GM12878 (cell line): ENCODE data around the gene CFAP90. TPM values are rescaled to one million over a fixed set of nuclear protein-coding genes. Genes with fewer than 3 reads are reported as not detected.

Experiments
- ATAC-seq: fragments of 200-7000 bp; cut with Tn5 transposase; 3 replicates; pipeline ENCODE4 v1.9.1; 2020; ENCODE audit warnings: mild to moderate bottlenecking, moderate library complexity
- BruUV-seq: library from RNA; stranded (reverse); fragments of 400-500 nt; replicated peaks from 2 replicates; lab custom pipeline; 2021; lab: Mats Ljungman, UMichigan
- CTCF ChIA-PET: fragments of 300-600 bp; sonication (Branson Sonifier 250); formaldehyde crosslinking; extraction: SDS; loops from one replicate; lab custom pipeline; 2021; ENCODE audit warnings: inconsistent platforms; lab: Yijun Ruan, JAX
- POLR2A ChIA-PET: fragments of 350-600 bp; formaldehyde crosslinking; extraction: SDS; loops from one replicate; lab custom pipeline; 2021; ENCODE audit warnings: inconsistent platforms; lab: Charles Lee
- RAD21 ChIA-PET: fragments of 300-600 bp; sonication (Branson Sonifier 250); formaldehyde crosslinking; loops from one replicate; lab custom pipeline; 2023; ENCODE audit warnings: antibody characterized with exemption; ENCODE audit not compliant: unreplicated experiment; lab: Charles Lee
- SMC1A ChIA-PET: fragments of 300-600 bp; sonication (Branson Sonifier 250); formaldehyde crosslinking; loops from one replicate; lab custom pipeline; 2023; ENCODE audit not compliant: unreplicated experiment, uncharacterized antibody; lab: Charles Lee
- DNase-seq: peaks from one replicate; pipeline ENCODE4 v3.0.0-alpha.2; 2011; ENCODE audit warnings: low read depth, low spot score
- FAIRE-seq: peaks from 3 replicates; lab custom pipeline; 2011; peaks lifted over from hg19 to GRCh38; lab: Jason Lieb, UNC
- H2AFZ ChIP-seq: 2 replicates; pipeline ENCODE4 v1.6.0; 2011; ENCODE audit warnings: low read depth, low read length, control low read depth; ENCODE audit not compliant: control insufficient read depth
- H3K27ac ChIP-seq: 2 replicates; pipeline ENCODE4 v1.5.1; 2011; ENCODE audit warnings: control low read depth; ENCODE audit not compliant: control insufficient read depth, insufficient read depth
- H3K27me3 ChIP-seq, 2 experiments: replicated peaks in 1 of 2; 2 replicates each; pipeline versions ENCODE4 v1.6.0 to v1.6.1; 2011; ENCODE audit warnings: low read length in 1 of 2; ENCODE audit not compliant: control insufficient read depth in 2 of 2, insufficient read depth in 2 of 2
- H3K36me3 ChIP-seq, 2 experiments: 2 replicates each; pipeline ENCODE4 v1.5.1; 2011; ENCODE audit warnings: low read length in 1 of 2; ENCODE audit not compliant: control insufficient read depth in 2 of 2, insufficient read depth in 2 of 2
- H3K4me1 ChIP-seq: 2 replicates; pipeline ENCODE4 v1.6.1; 2011; ENCODE audit warnings: mild to moderate bottlenecking, low read length, moderate library complexity, mixed read lengths; ENCODE audit not compliant: control insufficient read depth, insufficient read depth
- H3K4me2 ChIP-seq: 2 replicates; pipeline ENCODE4 v1.6.0; 2011; ENCODE audit warnings: control low read depth; ENCODE audit not compliant: control insufficient read depth, insufficient read depth
- H3K4me3 ChIP-seq: fragments of 200-600 bp; sonication (generic); 2 replicates; pipeline ENCODE4 v1.5.1; 2016
- H3K79me2 ChIP-seq: 2 replicates; pipeline ENCODE4 v1.6.0; 2011; ENCODE audit warnings: low read length; ENCODE audit not compliant: control insufficient read depth, insufficient read depth
- H3K9ac ChIP-seq: 2 replicates; pipeline ENCODE4 v1.8.0; 2011; ENCODE audit warnings: low read length, control low read depth, mixed read lengths; ENCODE audit not compliant: control insufficient read depth, insufficient read depth
- H3K9me3 ChIP-seq: replicated peaks from 3 replicates; pipeline ENCODE4 v1.5.1; 2011; ENCODE audit warnings: mild to moderate bottlenecking, low read length; ENCODE audit not compliant: control insufficient read depth, insufficient read depth
- H4K20me1 ChIP-seq: 2 replicates; pipeline ENCODE4 v1.6.0; 2011; ENCODE audit not compliant: control insufficient read depth, insufficient read depth
- ATF7 ChIP-seq: fragments of 450-650 bp; IDR thresholded peaks from 2 replicates; pipeline ENCODE4 v1.6.1; 2016; ENCODE audit warnings: low read depth, mild to moderate bottlenecking
- BRCA1 ChIP-seq: IDR thresholded peaks from 2 replicates; pipeline ENCODE4 v1.6.1; 2011; ENCODE audit warnings: low read depth, low read length, improper control_type of control experiment
- EED ChIP-seq: sonication (generic); IDR thresholded peaks from 2 replicates; pipeline ENCODE4 v1.6.1; 2016; ENCODE audit warnings: antibody characterized with exemption, low read depth
- KLF5 ChIP-seq: fragments of 450-650 bp; IDR thresholded peaks from 2 replicates; pipeline ENCODE4 v1.6.1; 2014; ENCODE audit warnings: mild to moderate bottlenecking; ENCODE audit not compliant: partially characterized antibody
- MAX ChIP-seq: IDR thresholded peaks from 2 replicates; pipeline ENCODE4 v1.6.1; 2012; ENCODE audit warnings: low read depth, low read length, improper control_type of control experiment
- NR2C1 ChIP-seq: fragments of 450-650 bp; IDR thresholded peaks from 2 replicates; pipeline ENCODE4 v1.6.1; 2017; ENCODE audit warnings: antibody characterized with exemption, mild to moderate bottlenecking, moderate library complexity
- PRDM15 ChIP-seq: fragments of 450-650 bp; formaldehyde crosslinking; IDR thresholded peaks from 2 replicates; pipeline ENCODE4 v1.4.0; 2020; ENCODE audit warnings: mild to moderate bottlenecking, moderate library complexity
- STAT3 ChIP-seq: IDR thresholded peaks from 2 replicates; pipeline ENCODE4 v1.6.1; 2011; ENCODE audit warnings: low read depth, low read length, improper control_type of control experiment
- YY1 ChIP-seq: IDR thresholded peaks from 2 replicates; pipeline ENCODE4 v1.6.1; 2011; ENCODE audit warnings: low read depth, mild to moderate bottlenecking, low read length
- ZNF592 ChIP-seq: fragments of 450-650 bp; IDR thresholded peaks from 2 replicates; pipeline ENCODE4 v1.6.1; 2017; ENCODE audit warnings: mild to moderate bottlenecking, moderate library complexity
- ZNF622 ChIP-seq: fragments of 450-650 bp; IDR thresholded peaks from 2 replicates; pipeline ENCODE4 v1.6.1; 2017; ENCODE audit warnings: mild to moderate bottlenecking, inconsistent platforms
- WGBS: methylation state at CpG from one replicate; pipeline ENCODE4 v1.1.6; 2016; ENCODE audit warnings: low lambda C conversion rate; ENCODE audit not compliant: insufficient replicate concordance, insufficient coverage; ENCODE audit errors: missing lambda C conversion rate; 5-methylcytosine and 5-hydroxymethylcytosine counted together
- in situ Hi-C: fragments of 300-500 bp; cut with MboI; formaldehyde crosslinking; loops from 9 replicates; pipeline ENCODE4 v1.14.3; 2018; ENCODE audit warnings: mixed read lengths
- intact Hi-C: fragments of 100-400 bp; cut with micrococcal nuclease; formaldehyde crosslinking; loops from one replicate; pipeline ENCODE4 v1.14.2; 2022; ENCODE audit not compliant: unreplicated experiment
- polyA plus RNA-seq, 11 experiments: library from polyadenylated mRNA; depleted of rRNA in 4 of 11; unstranded in 6 of 11; stranded (reverse) in 5 of 11; fragments of >200 nt; fragmentation: Nextera tagmentation in 4 of 11; fragmentation: Illumina TruSeq in 1 of 11; extraction: Ambion mirVana in 4 of 11; extraction: Trizol in 1 of 11; gene quantifications; 1 replicate in 1 of 11; 2 replicates in 10 of 11; pipeline versions ENCODE4 v1.2.1 to v1.2.3, GENCODE V29; 2011 to 2016; ENCODE audit warnings: inconsistent platforms in 2 of 11, missing spikeins in 2 of 11, low read depth in 1 of 11
- total RNA-seq, 4 experiments: library from RNA; depleted of rRNA in 3 of 4; stranded (reverse); fragments of >200 nt in 3 of 4; fragmentation: Illumina TruSeq in 1 of 4; extraction: Trizol in 1 of 4; gene quantifications; 2 replicates each; pipeline versions ENCODE4 v1.2.1 to v1.2.3, GENCODE V29; 2013 to 2021
- TF ChIP-seq, protein P1 (sequence below): IDR thresholded peaks from 2 replicates; pipeline ENCODE4 v1.6.1; 2011; ENCODE audit warnings: low read depth, low read length, improper control_type of control experiment, borderline replicate concordance
- TF ChIP-seq, protein P2 (sequence below): fragments of 450-650 bp; IDR thresholded peaks from 2 replicates; pipeline ENCODE4 v1.6.1; 2017; ENCODE audit warnings: mild to moderate bottlenecking, low read depth, inconsistent platforms; ENCODE audit not compliant: poor library complexity, severe bottlenecking

Gene CFAP90
- total and polyA plus RNA-seq, 10 of the 15 experiments (the other 5 are each of a cell fraction or from before 2014, with no cell fraction given) = not detected

DNA sequence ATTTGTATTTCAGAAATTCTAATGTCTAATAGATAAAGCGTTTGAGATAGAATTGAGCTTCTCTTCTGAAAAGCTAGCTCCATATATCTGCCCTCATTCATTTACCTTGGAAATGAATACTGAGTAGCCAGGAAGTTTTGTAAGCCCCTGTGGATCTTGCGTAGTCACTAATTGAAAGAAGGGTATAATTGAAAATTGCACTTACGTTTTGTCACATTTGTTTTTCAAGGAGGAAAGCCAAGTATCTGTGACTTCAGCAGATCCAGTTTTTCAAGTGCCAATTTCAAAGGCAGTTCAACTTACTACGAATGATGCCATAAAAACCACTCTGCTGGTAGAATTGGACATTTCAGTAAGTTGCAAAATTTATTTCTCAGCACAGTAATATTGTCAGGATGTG lies 32.0 kb upstream of the CFAP90 start:
- Histone ChIP-seq H3K4me1 (peaks cover 10% of the 10 kb centered on the region), H3K79me2 (peaks cover 1% of the 10 kb centered on the region), H3K4me3 (no peak overlapping the region), H3K9me3 (no peaks in the 10 kb centered on the region), H3K4me2 (no peak overlapping the region), H3K36me3 (peaks cover 14 to 35% of the 10 kb centered on the region in 2 experiments), H3K27ac (no peak overlapping the region), H3K9ac (no peak overlapping the region), H2AFZ (no peak overlapping the region), H3K27me3 (no peaks in the 10 kb centered on the region), H4K20me1 (0 out of 2 replicates have a peak, but pooled peaks cover 3% of the 10 kb centered on the region)
- in situ Hi-C loops (no loop called here), intact Hi-C loops (no loop called here)
- ChIA-PET RAD21 (no interaction called here), SMC1A (interaction anchor here (0.7 to 1.3 kb wide), 2 partner anchors 43 to 53 kb away, joined by 3 to 4 read pairs; no protein-coding TSS in a partner anchor), POLR2A (no interaction called here), CTCF (no interaction called here)
- TF ChIP-seq, protein P1, sequence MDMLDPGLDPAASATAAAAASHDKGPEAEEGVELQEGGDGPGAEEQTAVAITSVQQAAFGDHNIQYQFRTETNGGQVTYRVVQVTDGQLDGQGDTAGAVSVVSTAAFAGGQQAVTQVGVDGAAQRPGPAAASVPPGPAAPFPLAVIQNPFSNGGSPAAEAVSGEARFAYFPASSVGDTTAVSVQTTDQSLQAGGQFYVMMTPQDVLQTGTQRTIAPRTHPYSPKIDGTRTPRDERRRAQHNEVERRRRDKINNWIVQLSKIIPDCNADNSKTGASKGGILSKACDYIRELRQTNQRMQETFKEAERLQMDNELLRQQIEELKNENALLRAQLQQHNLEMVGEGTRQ = no peak
- TF ChIP-seq, protein P2, sequence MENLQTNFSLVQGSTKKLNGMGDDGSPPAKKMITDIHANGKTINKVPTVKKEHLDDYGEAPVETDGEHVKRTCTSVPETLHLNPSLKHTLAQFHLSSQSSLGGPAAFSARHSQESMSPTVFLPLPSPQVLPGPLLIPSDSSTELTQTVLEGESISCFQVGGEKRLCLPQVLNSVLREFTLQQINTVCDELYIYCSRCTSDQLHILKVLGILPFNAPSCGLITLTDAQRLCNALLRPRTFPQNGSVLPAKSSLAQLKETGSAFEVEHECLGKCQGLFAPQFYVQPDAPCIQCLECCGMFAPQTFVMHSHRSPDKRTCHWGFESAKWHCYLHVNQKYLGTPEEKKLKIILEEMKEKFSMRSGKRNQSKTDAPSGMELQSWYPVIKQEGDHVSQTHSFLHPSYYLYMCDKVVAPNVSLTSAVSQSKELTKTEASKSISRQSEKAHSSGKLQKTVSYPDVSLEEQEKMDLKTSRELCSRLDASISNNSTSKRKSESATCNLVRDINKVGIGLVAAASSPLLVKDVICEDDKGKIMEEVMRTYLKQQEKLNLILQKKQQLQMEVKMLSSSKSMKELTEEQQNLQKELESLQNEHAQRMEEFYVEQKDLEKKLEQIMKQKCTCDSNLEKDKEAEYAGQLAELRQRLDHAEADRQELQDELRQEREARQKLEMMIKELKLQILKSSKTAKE = no peak
- no peak for TF ChIP-seq ATF7
- TF ChIP-seq KLF5 = no peak
- no peak for TF ChIP-seq BRCA1
- no peak for TF ChIP-seq ZNF622
- no peak for TF ChIP-seq YY1
- no peak for TF ChIP-seq STAT3
- TF ChIP-seq ZNF592 = no peak
- TF ChIP-seq NR2C1 = no peak
- no peak for TF ChIP-seq MAX
- TF ChIP-seq EED = no peak
- no peak for TF ChIP-seq PRDM15 (CRISPR knock-in tag)
- DNase-seq = no peak
- 95% methylated on average over 4 of the region's 4 CpGs for WGBS
- FAIRE-seq = no peak
- no peak for ATAC-seq
- BruUV-seq = no TSS peak
